HUES6 (cell line): ENCODE results near the gene COL5A1.

Experiments used
- H3K27ac ChIP-seq: 2 replicates; pipeline ENCODE4 v1.7.0; 2013; ENCODE audit warnings: low read depth, mild to moderate bottlenecking, low read length, inconsistent platforms
- H3K27me3 ChIP-seq: 2 replicates; pipeline ENCODE4 v1.6.1; 2013; ENCODE audit warnings: low read length; ENCODE audit not compliant: control insufficient read depth, insufficient read depth
- H3K36me3 ChIP-seq: 2 replicates; pipeline ENCODE4 v1.6.1; 2013; ENCODE audit warnings: low read length; ENCODE audit not compliant: control insufficient read depth, insufficient read depth
- H3K4me1 ChIP-seq: 2 replicates; pipeline ENCODE4 v1.6.1; 2013; ENCODE audit warnings: low read length; ENCODE audit not compliant: control insufficient read depth, insufficient read depth
- H3K4me3 ChIP-seq: 2 replicates; pipeline ENCODE4 v1.5.1; 2013; ENCODE audit warnings: low read depth, low read length
- H3K9ac ChIP-seq: one replicate; pipeline ENCODE4 v1.6.1; 2013; ENCODE audit warnings: mild to moderate bottlenecking, low read length
- H3K9me3 ChIP-seq: 2 replicates; pipeline ENCODE4 v1.6.1; 2013; ENCODE audit warnings: low read depth, low read length; ENCODE audit not compliant: control insufficient read depth, insufficient read depth

COL5A1 gene

DNA sequence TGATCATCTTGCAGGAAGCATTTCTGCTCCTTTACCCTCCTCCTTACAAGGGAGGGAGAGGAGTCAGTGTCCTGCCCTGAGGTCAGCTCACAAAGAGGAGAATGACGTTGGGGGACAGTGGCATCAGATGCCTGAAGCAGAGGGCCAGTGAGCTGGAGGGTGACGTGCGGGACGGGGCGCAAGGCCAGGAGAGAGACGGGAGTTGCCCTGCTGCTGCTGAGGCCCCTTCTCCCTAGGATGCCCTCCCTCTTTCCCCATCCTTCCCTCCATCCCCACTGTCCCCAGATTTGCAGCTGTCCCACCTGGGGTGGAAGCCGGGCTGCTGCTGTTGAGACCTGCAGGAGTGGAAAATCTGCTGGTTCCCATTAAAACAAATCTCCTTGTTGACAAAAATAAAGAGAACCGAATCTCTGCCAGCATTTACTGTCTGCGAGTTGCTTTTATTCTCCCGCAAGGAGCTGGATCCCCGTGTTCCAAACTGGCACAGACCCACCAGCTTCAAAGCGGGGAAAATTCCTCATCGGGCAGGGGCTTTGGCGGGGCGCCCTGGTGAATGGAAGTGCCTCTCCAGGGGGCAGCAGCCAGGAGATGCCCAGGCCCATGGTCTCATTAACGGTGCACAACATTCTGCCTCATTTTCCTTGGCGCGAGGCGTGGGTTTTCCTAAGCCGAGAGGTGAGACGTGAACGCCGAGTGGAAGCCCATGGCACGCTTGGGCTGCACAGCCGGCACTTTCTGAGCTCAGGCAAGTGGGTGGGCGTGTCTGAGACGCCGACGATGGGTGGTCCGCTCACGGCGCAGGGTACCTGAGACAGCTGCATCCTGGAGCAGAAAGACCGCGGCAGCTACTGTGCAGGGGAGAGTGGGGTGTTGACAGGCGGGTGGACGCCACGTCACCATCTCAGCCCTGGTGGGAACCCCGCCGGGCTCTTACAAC lies 13.9 kb upstream of the COL5A1 start:
- no peak overlapping the region for H3K9ac ChIP-seq
- H3K9me3 ChIP-seq = no peaks in the 10 kb centered on the region
- H3K4me1 ChIP-seq = peaks cover 35% of the 10 kb centered on the region; the same call in 1 of the 2 replicates
- no peak overlapping the region for H3K27ac ChIP-seq
- H3K27me3 ChIP-seq = no peaks in the 10 kb centered on the region
- no peaks in the 10 kb centered on the region for H3K36me3 ChIP-seq
- no peak overlapping the region for H3K4me3 ChIP-seq

DNA sequence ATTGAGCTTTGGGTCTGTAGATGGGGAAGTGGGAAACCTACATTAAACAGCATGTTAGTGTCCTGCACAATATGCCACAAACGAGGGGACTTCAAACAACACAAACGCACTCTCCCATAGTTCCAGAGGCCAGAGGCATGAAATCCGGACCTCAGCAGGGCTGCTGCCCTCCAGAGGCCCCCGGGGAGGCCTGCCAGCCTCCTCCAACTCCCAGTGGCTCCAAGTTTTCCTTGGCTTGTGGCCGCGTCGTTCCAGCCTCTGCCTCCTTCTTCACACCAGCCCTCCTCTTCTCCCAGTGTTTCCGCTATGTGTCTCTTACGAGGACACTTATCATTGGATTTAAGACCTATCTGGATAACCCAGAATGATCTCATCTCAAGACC lies 13.3 kb upstream of the COL5A1 start:
- Histone ChIP-seq H3K27me3 (no peaks in the 10 kb centered on the region; the same call in 1 of the 2 replicates), H3K4me3 (no peak overlapping the region), H3K36me3 (no peaks in the 10 kb centered on the region), H3K27ac (no peak overlapping the region), H3K4me1 (peaks cover 33% of the 10 kb centered on the region; the same call in 1 of the 2 replicates), H3K9me3 (no peaks in the 10 kb centered on the region), H3K9ac (no peak overlapping the region)

DNA sequence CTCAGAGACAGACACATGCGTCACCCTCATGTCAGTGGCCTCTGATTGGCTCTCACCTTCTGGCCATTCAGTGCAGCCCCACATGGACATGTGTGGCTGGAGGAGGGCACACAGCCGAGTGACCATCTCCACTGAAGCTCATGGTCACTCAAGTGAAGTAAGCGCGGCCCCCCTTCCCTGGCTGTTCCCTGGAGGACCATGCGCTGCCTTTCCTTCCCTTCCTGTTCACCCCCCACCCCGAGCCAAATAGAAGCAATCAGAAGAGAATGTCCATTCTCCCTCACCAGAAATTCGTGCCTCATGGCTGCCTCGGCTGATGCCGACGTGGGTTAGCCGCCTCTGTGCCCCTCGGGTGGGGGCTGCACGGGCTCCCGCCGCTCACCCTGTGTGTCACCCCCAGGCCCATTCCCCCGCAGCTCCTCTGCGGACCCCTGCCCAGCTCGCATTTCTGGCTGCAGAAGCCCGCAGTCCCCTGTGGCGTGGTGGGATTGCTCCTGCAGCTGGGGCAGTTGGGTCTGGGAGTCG lies 12.5 kb upstream of the COL5A1 start:
- Histone ChIP-seq H3K27me3 (no peaks in the 10 kb centered on the region; the same call in 1 of the 2 replicates), H3K9ac (no peak overlapping the region), H3K27ac (no peak overlapping the region), H3K36me3 (no peaks in the 10 kb centered on the region), H3K4me1 (peaks cover 33% of the 10 kb centered on the region; the same call in 1 of the 2 replicates), H3K4me3 (no peak overlapping the region), H3K9me3 (no peaks in the 10 kb centered on the region)

- no peak overlapping the region for H3K9ac ChIP-seq
- peaks cover 27% of the 10 kb centered on the region; the same call in 1 of the 2 replicates for H3K4me1 ChIP-seq
- H3K27me3 ChIP-seq = no peaks in the 10 kb centered on the region; the same call in 1 of the 2 replicates
These were observed 11.8 kb upstream of the COL5A1 start for GRCh38 chr9:134629586-134630392.

DNA sequence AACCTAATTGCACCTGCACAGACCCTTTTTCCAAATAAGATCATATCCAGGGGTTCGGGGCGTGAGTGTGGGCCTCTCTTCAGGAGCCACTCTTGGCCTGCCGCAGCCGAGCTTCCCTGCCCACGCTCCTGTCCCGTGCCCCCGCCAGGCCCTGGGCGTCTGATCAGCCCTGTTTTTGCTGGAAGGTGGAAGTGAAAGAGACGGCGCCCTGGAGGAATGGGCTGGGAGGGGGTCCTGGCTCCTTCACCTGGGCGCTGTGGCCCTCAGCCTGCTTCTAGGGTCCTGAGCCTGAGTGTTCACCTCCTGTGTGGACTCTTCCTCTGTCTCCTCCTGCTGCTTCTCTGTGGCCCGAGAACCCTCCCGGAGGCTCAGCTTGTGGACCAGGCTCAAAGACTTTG lies 11.2 kb upstream of the COL5A1 start:
- Histone ChIP-seq H3K36me3 (no peaks in the 10 kb centered on the region), H3K4me3 (no peak overlapping the region), H3K27ac (no peak overlapping the region), H3K27me3 (no peaks in the 10 kb centered on the region; the same call in 1 of the 2 replicates), H3K4me1 (peaks cover 21% of the 10 kb centered on the region; the same call in 1 of the 2 replicates), H3K9ac (no peak overlapping the region), H3K9me3 (no peaks in the 10 kb centered on the region)

More at GRCh38 chr9:134629586-134630392, 11.8 kb upstream of the COL5A1 start:
- no peaks in the 10 kb centered on the region for H3K36me3 ChIP-seq
- no peak overlapping the region for H3K4me3 ChIP-seq
- H3K27ac ChIP-seq = no peak overlapping the region
- no peaks in the 10 kb centered on the region for H3K9me3 ChIP-seq

GRCh38 chr9:134630861-134631260 lies 10.7 kb upstream of the COL5A1 start:
- Histone ChIP-seq H3K4me3 (no peak overlapping the region), H3K36me3 (no peaks in the 10 kb centered on the region), H3K27me3 (no peaks in the 10 kb centered on the region; the same call in 1 of the 2 replicates), H3K9ac (no peak overlapping the region), H3K4me1 (peaks cover 20% of the 10 kb centered on the region; the same call in 1 of the 2 replicates), H3K27ac (no peak overlapping the region), H3K9me3 (no peaks in the 10 kb centered on the region)

DNA sequence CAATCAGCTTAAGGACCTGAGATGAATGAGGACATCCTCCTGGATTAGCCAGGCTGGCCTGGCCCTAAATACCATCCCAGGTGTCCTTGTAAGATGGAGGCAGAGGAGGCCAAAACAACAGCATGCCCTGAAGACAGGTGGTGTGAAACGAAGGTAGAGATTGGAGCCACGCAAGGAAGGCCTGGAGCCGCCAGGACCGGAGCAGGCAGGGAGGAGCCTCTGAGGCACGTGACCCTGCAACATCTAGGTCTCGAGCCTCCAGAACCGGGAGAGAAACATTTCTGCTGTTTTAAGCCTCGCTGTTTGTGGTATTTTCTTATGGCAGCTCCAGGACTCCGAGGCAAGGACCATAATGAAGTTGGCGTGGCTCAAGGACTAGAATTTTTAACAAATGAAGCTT lies 9.7 kb upstream of the COL5A1 start:
- Histone ChIP-seq H3K27ac (no peak overlapping the region), H3K4me3 (no peak overlapping the region), H3K9ac (no peak overlapping the region), H3K9me3 (no peaks in the 10 kb centered on the region), H3K36me3 (no peaks in the 10 kb centered on the region), H3K27me3 (no peaks in the 10 kb centered on the region; the same call in 1 of the 2 replicates), H3K4me1 (peaks cover 10% of the 10 kb centered on the region; the same call in 1 of the 2 replicates)

DNA sequence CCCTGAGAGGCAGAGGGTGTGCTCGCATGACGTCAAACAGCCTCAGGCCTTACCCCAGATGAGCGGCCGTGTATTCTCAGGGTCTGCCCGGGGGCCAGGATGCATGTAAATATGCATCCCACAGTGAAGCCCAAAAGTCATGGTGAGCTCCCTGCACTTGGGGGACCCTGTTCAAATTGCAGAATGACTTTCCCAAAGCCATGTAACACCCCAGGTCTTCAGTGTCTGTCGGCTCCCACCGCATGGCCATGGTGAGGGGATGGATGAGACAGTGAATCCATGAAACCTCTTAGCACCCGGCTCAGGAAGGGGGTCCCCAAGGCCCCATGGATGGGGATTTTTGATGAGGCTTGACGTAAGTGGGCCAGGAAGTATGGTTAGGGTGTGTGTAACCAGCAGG lies 9.3 kb upstream of the COL5A1 start:
- H3K9ac ChIP-seq = no peak overlapping the region
- no peak overlapping the region for H3K4me3 ChIP-seq
- H3K27me3 ChIP-seq = no peaks in the 10 kb centered on the region; the same call in 1 of the 2 replicates
- H3K36me3 ChIP-seq = no peaks in the 10 kb centered on the region
- no peaks in the 10 kb centered on the region for H3K9me3 ChIP-seq
- H3K27ac ChIP-seq = no peak overlapping the region
- H3K4me1 ChIP-seq = peaks cover 9% of the 10 kb centered on the region

DNA sequence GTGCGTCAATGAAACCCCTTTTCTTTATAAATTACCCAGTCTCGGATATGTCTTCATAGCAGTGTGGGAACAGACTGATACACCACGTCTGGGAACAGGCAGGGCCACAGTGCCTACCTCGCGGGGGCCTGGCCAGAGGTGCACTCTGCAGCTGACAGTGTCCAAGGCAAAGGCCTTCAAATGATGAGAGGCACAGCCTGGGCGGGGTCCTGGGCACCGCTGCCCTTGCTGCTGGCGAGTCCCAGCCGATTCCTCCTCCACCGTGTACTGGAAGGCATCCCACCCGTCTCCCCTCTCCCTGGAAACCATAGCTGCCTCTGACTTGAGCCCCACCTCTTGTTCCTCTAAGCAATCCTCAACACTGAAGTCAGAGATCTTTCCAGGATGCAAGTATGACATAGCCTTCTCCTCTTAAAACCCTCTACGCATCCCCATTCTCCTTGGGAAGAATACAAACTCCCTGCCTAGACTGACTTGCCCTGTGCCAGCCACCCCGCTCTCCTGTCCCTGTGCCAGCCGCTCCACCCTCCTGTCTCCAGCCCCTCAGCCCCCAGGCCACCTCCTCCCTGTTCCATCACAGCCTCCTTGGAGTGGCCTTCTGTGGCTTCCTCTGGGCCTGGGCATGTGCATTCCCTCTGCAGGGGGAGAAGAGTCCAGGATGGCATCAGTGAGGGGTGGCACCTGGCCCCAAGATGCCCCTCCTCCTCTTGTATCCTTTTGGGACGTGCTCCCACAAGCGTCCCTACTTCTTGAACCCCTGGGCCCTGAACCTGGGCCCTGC lies 8.1 kb upstream of the COL5A1 start:
- Histone ChIP-seq H3K27ac (no peak overlapping the region), H3K27me3 (no peaks in the 10 kb centered on the region; the same call in 1 of the 2 replicates), H3K9ac (no peak overlapping the region), H3K4me1 (peaks cover 14% of the 10 kb centered on the region), H3K9me3 (no peaks in the 10 kb centered on the region), H3K36me3 (no peaks in the 10 kb centered on the region), H3K4me3 (no peak overlapping the region)

DNA sequence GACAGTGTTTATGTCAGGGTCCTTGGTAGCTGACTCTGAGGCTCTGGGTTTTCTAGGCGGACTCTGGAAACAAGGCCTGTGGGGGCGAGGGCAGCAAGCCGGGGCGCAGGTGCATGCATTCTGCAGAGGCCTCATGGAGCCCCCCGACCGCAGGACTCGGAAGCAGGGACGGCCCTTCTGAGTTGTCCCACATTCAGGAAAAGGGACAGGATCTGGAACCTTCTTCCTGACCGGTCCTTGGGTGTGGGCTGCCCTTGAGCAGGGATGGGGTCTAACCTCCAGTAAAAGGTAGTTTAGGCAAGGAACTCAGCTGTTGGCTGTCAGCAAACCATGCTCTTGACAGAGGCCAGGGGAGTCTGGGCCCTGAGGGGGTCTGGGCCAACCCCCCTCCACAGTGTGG lies 7.4 kb upstream of the COL5A1 start:
- H3K36me3 ChIP-seq = no peaks in the 10 kb centered on the region
- no peak overlapping the region for H3K27ac ChIP-seq
- H3K9me3 ChIP-seq = no peaks in the 10 kb centered on the region
- peaks cover 3% of the 10 kb centered on the region; the same call in 1 of the 2 replicates for H3K27me3 ChIP-seq
- H3K4me1 ChIP-seq = peaks cover 14% of the 10 kb centered on the region
- H3K4me3 ChIP-seq = no peak overlapping the region
- H3K9ac ChIP-seq = no peak overlapping the region
